Activated T-helper 1 cell treated with Interleukin-2 at 50 U/mL for 16 hours (primary cell): ENCODE results near the gene STAT5A.

Experiments used
- DNase-seq: peaks from one replicate; pipeline ENCODE4 v3.0.0-alpha.2; 2020; ENCODE audit warnings: low read depth

STAT5A gene

DNA sequence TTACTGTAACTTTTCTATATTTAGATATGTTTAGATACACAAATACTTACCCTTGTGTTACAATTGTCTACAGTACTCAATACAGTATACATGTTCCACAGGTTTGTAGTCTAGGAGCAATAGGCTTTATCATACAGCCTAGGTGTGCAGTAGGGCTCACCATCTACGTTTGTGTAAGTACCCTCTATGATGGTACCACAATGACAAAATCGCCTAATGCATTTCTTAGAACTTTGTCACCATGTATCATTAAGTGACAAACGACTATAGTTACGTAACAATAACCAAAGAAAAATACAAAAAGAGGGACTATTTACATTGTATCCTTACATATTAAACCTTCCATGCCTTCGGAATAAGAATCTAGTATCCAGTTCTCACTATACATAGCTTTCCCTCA is 20.1 kb upstream of the STAT5A start:
- no peak for DNase-seq

GRCh38 chr17:42270170-42270535 is 18.1 kb upstream of the STAT5A start:
- DNase-seq: no peak

- DNase-seq: no peak
Observed at GRCh38 chr17:42270596-42270995, 17.7 kb upstream of the STAT5A start.

DNA sequence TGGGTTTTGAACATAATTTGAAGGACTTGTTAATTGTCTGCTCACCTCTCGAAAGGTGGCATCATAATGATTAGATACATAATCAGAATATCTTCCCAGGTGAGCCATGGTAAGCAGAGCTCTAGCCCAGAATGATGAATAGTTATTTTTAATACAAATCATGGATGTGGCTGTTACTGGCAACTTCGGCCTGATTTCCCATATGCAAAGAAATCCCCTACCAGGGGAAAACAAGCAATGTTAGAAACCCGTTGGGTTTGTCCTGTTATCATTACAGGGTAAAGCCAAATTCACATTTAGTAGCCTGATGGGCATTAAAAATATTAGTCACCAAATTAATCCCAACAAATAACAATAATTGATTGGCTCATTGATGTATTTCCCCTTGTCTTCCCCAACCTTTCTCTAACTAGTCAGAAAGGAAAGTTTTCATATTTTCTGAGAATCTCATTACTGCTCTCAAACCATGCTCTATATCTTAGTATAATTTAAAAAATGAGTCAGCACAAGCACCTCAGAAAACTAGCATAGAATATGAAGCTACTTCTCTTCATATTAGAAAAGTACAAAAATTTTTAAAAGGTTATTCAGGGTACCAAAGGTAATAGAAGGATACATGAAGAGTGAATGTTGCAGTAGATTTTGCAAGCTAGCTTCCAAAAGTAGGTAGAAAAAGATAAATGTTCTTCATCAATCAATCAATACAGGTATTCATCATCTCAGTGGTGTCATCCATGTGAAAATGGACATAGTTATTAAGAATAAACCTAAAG is 17.1 kb upstream of the STAT5A start:
- no peak for DNase-seq

GRCh38 chr17:42271779-42272035 is 16.6 kb upstream of the STAT5A start:
- no peak for DNase-seq

DNA sequence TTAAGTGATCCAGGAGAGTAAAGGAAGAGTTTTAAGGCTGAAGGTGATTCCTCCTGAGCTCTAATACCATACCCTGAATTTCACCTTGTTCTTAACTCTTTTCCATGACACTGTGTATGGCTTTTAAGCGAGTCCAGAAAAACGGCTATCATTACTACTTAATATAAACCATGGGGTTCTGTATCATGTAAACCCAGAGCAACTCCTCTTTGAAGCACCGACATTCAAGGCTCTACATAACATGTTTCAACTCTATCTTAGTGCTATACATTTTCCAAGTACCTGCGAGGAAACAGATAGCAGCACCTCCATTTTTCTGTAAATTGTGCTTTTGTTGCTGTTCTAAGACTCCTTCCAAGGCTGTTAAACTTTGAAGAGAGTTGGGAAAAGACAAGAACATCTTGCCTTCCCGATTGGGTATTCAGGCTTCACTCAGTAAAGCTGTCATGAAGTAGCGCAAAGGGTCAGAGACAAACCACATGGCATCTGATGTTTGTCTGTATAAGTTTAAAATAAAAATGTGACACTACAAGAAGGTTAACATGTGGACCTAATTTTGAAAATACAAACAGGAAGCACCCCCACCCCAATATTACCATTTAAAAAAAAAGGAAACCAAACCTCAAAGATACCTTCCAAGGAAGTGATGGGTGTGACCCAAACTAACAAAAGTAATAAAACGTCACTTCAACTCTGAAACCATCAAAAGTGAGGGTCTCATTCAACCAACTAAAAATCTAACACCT is 16.0 kb upstream of the STAT5A start:
- no peak for DNase-seq

DNA sequence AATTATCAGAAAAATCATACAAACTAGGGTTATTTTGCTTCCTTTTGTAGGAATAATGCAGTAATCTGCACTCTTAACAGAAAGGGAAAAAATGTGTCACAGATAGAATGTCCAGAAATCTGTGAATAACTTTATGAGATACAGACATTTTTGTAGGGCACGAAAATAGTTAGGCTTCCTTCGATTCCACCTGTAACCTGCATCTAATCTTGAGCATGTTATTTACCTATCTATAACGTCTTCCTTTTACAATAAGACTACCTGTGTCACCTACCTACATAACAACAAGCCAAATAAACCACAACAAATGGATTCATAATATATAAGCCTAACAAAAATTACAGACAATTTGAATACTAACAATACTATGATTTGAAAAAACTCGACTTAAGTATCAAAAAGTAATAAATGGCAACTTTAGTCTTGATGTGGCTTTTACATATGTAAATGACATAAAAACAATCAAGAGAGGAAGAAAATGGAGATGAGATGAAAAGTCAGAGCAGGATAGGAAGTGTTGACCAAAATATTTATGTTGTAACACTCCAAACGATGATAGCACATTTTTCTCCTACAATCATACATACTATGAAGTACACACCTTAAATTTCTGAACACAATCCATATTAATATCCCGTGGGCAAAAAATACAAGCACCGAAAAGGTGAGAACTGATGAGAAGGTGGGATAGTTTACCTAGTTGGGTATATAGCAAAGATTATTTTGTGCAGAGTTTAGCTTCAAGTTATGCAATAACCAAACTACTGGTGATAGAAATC is 14.6 kb upstream of the STAT5A start:
- no peak for DNase-seq

GRCh38 chr17:42274253-42274542 is 14.1 kb upstream of the STAT5A start:
- no peak for DNase-seq

GRCh38 chr17:42274812-42275526 is 13.3 kb upstream of the STAT5A start:
- DNase-seq: no peak

DNA sequence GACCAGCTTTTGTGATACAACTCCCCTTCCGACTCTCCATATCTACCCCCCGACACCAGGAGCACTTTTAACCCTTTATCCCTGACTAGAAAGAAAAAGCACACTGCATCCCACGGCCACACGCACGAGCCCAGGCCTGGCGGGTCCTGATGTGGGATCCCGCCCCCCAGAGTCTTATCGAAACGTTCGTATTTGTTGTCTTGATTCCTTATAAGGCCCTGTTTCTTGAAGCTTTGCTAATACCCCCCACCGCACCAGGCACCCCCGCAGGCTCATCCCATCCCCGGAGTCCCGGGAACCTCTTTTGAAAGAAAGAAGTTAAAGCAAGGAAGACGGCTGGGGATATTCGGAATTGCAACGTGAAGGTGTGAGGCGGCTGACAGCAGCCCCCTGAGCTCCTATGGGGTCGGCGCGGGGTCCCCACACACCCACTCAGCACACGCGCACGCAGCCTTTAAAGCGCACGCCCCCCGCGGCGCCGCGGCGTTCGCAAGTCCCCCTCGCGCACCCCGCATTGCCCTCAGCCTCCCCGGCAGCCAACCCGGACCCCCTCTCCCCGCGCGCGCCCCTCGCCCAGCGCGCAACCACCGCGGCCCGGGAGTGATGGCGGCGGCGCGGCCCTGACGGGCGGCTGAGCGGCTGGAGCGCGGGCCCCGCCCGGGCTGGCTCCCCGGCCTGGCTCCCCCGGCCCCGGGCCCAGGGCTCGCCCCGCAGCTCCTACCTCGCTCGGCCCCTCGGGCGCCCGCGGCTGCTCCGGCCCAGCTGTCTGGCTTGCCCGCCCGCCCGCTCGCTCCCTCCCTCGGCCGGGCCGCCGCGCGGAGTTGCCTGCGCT is 12.6 kb upstream of the STAT5A start:
- DNase-seq: peak; percentile 7

- peak; percentile 60 for DNase-seq
Observed at GRCh38 chr17:42276359-42276608, 12.0 kb upstream of the STAT5A start, which contains the start of gene STAT5B. TSS of gene STAT5B (minus strand) at chr17:42276391. CDS start at chr17:42232127, 44,264 bp downstream.

- peak; percentile 13 for DNase-seq
Observed at GRCh38 chr17:42276609-42277341, 11.5 kb upstream of the STAT5A start.

GRCh38 chr17:42277342-42277712 is 11.0 kb upstream of the STAT5A start:
- no peak for DNase-seq

- no peak for DNase-seq
Observed at GRCh38 chr17:42279776-42280630, 8.3 kb upstream of the STAT5A start.

- no peak for DNase-seq
Observed at GRCh38 chr17:42281571-42282096, 6.7 kb upstream of the STAT5A start.

DNA sequence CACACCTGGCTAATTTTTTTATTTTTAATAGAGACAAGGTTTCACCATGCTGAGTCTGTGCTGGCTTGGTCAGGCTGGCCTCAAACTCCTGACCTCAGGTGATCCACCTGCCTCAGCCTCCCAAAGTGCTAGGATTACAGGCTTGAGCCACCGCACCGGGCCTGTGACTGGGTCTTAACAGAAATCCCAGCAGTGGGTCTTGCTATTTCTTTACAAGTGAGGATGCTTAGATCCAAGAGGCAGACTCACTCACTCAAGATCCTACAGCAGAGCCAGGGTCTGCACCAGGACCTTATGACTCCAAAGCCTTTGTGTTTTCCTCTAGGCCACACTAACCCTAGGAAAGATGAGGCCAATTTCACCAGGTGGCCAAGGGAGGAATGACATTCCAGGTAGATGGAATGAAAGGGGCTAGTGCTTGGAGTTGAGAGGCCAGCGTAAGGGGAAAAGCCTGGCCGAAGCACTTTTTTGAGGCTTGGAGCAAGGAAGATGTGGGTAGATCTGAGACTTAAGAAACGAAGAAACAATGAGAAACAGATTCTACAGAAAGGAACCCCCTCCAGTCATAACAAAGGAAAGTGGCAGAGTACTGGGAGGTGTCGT is 5.7 kb upstream of the STAT5A start:
- DNase-seq: no peak

DNA sequence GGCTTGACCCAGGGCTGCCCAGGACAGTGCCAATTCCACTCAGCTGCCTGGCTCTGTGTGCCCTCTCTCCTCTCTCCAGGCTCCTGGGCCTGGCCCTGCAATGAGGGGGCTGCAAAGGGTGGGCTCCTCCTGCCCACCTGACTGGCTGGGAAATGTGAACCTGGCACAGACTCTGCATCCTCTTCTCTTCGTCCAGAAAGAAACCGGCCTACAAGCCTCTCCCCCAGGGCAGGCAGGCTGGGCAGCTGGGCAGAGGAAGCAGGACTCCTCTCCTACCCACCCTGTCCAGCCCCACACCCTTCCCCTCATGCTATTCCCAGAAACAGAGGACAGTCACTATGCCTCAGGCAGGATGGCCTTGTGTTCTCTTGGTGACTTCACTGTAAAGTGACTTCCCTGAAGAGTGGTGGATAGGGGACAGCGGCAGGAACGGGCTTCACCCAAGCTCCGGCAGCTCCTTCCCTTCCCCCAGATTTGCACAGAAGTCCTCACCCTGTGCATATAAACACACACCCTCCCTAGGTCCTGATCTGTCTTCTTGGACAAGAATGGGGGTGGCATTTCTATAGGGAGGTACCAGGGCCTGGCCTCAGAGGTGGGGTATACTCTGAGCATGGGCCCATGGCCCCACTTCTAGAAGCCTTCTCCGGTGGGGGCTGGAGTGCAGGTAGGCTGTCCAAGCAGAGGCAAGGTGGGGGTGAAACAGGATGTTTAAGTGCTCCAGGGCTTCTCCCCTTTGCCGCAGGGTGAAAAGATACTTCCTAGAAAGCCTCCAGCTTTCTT is 4.9 kb upstream of the STAT5A start:
- no peak for DNase-seq

- DNase-seq: no peak
Observed at GRCh38 chr17:42284024-42284369, 4.3 kb upstream of the STAT5A start.

DNA sequence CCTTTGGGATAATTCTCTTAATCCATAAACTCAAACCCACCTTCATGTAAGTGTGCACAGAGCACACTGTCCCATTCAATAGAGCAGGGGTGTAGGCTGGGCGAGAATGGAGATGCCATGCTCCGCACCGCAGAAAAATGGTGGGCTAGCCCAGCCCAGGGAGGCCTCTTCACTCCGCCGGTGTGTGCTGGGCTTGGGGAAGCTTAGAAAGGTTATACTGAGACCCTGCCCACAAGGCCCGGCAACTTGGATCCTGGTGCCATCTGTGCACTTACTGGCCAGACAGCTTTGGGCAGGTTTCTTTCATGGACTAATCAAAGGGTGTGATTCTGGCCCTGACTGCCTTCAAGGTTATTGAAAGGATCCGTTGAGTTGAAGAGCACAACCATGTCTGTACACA is 3.7 kb upstream of the STAT5A start:
- no peak for DNase-seq
